Measurements from ENCODE around the gene CCDC27. TPM values are rescaled to one million over a fixed set of nuclear protein-coding genes. Genes with fewer than 3 reads are reported as not detected.

The CCDC27 gene
- total RNA-seq, 1 donor from 2014 or later = not detected

- H3K27me3 ChIP-seq (ENCODE audit: control insufficient read depth, insufficient read depth, low read length) = peaks cover 21% of the 10 kb centered on the region
- TF ChIP-seq CTCF (IDR thresholded peaks at IDR 0.05; ENCODE audit: insufficient read depth, low read length, poor library complexity, severe bottlenecking) = no peak
- no peaks in the 10 kb centered on the region for H3K36me3 ChIP-seq (ENCODE audit: control insufficient read depth, insufficient read depth, low read length)
- DNase-seq (ENCODE audit: low read depth) = no peak
- no peak overlapping the region for H3K4me3 ChIP-seq (ENCODE audit: low read depth, low read length)
These were observed 16.6 kb upstream of the CCDC27 start for GRCh38 chr1:3735688-3736087.

GRCh38 chr1:3736131-3736561 is 16.1 kb upstream of the CCDC27 start:
- DNase-seq (ENCODE audit: low read depth) = no peak
- Histone ChIP-seq H3K27me3 (ENCODE audit: control insufficient read depth, insufficient read depth, low read length) (peaks cover 17% of the 10 kb centered on the region), H3K36me3 (ENCODE audit: control insufficient read depth, insufficient read depth, low read length) (no peaks in the 10 kb centered on the region), H3K4me3 (ENCODE audit: low read depth, low read length) (no peak overlapping the region)
- no peak for TF ChIP-seq CTCF (IDR thresholded peaks at IDR 0.05; ENCODE audit: insufficient read depth, low read length, poor library complexity, severe bottlenecking)

GRCh38 chr1:3736708-3737107 is 15.5 kb upstream of the CCDC27 start:
- no peaks in the 10 kb centered on the region for H3K36me3 ChIP-seq (ENCODE audit: control insufficient read depth, insufficient read depth, low read length)
- peaks cover 12% of the 10 kb centered on the region for H3K27me3 ChIP-seq (ENCODE audit: control insufficient read depth, insufficient read depth, low read length)
- H3K4me3 ChIP-seq (ENCODE audit: low read depth, low read length) = no peak overlapping the region
- DNase-seq (ENCODE audit: low read depth) = no peak
- no peak for TF ChIP-seq CTCF (IDR thresholded peaks at IDR 0.05; ENCODE audit: insufficient read depth, low read length, poor library complexity, severe bottlenecking)

- H3K27me3 ChIP-seq (ENCODE audit: control insufficient read depth, insufficient read depth, low read length) = no peaks in the 10 kb centered on the region
- no peak for DNase-seq (ENCODE audit: low read depth)
- TF ChIP-seq CTCF (IDR thresholded peaks at IDR 0.05; ENCODE audit: insufficient read depth, low read length, poor library complexity, severe bottlenecking) = no peak
These were observed 13.3 kb upstream of the CCDC27 start for GRCh38 chr1:3738943-3739342.

GRCh38 chr1:3740042-3740441 is 12.2 kb upstream of the CCDC27 start:
- Histone ChIP-seq H3K4me3 (ENCODE audit: low read depth, low read length) (no peak overlapping the region), H3K36me3 (ENCODE audit: control insufficient read depth, insufficient read depth, low read length) (no peaks in the 10 kb centered on the region), H3K27me3 (ENCODE audit: control insufficient read depth, insufficient read depth, low read length) (no peaks in the 10 kb centered on the region)
- TF ChIP-seq CTCF (IDR thresholded peaks at IDR 0.05; ENCODE audit: insufficient read depth, low read length, poor library complexity, severe bottlenecking) = no peak
- no peak for DNase-seq (ENCODE audit: low read depth)

More at GRCh38 chr1:3738943-3739342, 13.3 kb upstream of the CCDC27 start:
- H3K4me3 ChIP-seq (ENCODE audit: low read depth, low read length) = no peak overlapping the region
- H3K36me3 ChIP-seq (ENCODE audit: control insufficient read depth, insufficient read depth, low read length) = no peaks in the 10 kb centered on the region

GRCh38 chr1:3740752-3741151 is 11.5 kb upstream of the CCDC27 start:
- TF ChIP-seq CTCF (IDR thresholded peaks at IDR 0.05; ENCODE audit: insufficient read depth, low read length, poor library complexity, severe bottlenecking) = no peak
- no peak overlapping the region for H3K4me3 ChIP-seq (ENCODE audit: low read depth, low read length)
- no peaks in the 10 kb centered on the region for H3K27me3 ChIP-seq (ENCODE audit: control insufficient read depth, insufficient read depth, low read length)
- H3K36me3 ChIP-seq (ENCODE audit: control insufficient read depth, insufficient read depth, low read length) = no peaks in the 10 kb centered on the region
- DNase-seq (ENCODE audit: low read depth) = no peak
